GM19023 (cell line): ENCODE data around the gene AUTS2.
"Not testable (repeated sequence)": the region's sequence is repeated elsewhere in the genome, so short reads cannot be mapped to it uniquely, and the experiment has no call there.

Source experiments
- ATAC-seq: cut with Tn5 transposase; IDR thresholded peaks from one replicate; pipeline ENCODE4 v1.9.1; 2021; ENCODE audit warnings: mild to moderate bottlenecking, moderate library complexity; ENCODE audit not compliant: unreplicated experiment

Gene AUTS2

GRCh38 chr7:70647801-70648498 is 1049.7 kb downstream of the AUTS2 start:
- ATAC-seq, result peak; percentile 83

DNA sequence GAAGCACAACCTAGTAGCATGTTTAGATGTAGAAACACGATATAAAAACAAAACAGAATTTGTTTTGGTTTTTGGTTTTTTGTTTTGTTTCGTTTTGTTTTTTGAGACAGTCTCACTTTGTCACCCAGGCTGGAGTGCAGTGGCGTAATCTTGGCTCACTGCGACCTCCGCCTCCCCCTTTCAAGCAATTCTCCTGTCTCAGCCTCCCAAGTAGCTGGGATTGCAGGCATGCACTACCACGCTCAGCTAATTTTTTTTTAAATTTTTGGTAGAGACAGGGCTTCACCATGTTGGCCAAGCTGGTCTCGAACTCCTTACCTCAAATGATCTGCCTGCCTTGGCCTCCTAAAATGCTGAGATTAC is 1050.2 kb downstream of the AUTS2 start:
- not testable (repeated sequence) for ATAC-seq

DNA sequence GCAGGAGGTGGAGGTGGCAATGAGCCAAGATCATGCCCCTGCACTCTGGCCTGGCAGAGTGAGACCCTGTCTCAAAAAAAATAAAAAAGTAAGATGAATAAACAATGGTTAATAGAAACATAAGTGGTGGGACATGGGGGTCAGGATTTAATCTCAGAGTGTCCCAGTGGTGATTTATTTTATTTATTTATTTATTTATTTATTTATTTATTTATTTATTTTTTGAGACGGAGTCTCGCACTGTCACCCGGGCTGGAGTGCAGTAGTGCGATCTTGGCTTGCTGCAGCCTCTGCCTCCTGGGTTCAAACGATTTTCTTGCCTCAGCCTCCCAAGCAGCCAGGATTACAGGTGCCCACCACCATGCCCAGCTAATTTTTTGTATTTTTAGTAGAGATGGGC is 1051.0 kb downstream of the AUTS2 start:
- ATAC-seq, result no peak

DNA sequence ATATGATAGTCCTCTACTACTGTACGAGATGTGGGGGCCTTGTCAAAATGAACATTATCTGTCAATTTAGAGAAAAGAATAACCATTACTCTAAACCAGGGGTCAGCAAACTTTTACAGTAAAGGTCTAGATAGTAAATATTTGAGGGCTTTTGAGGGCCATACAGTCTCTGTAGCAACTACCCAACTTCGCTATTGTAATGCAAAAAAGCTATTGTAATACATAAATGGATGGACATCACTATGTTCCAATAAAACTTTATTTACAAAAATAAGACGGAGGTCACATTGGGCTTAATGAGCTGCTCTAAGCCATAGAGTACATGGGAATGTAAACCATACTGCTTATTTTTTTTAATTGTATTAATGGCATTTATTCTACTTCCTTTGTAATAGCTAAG is 1055.9 kb downstream of the AUTS2 start:
- no peak for ATAC-seq

DNA sequence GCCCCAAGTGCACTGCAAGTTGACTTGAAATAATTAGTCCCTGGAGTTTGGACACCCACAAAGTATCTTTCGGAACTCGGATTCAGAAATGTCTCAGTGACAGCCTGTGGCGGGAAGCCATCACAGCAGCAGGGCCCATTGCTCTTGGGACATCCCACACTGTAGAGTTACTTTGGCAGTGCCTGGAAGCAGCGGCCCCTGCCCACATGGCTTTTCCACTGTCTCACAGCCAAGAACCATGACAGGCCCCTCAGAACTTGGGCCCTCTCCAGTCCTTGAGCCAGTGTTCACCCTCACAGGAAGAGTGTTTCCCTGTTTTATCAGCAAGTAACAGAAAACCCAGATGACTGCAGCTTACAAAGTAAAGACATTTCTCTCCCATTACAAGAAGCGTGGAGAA is 1056.7 kb downstream of the AUTS2 start:
- no peak for ATAC-seq

DNA sequence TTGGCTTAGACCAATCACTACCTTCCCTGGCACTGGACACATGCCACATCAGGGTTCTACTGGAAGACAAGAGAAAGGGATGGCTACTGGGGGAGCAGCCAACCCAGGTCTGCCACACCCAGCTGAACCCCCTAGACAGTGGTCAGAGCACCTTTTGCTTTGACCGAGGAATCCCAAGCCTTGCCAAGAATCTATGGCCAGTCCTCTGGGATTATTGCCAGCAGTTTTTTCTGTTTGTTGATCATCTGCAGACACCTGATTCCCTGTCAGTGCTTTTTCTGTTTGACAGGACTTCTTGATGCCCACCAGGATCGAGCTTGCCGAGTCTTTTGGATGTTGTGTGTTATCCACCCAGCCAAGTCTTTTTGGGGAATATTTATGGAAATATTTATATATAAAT is 1057.4 kb downstream of the AUTS2 start:
- ATAC-seq, result no peak

- ATAC-seq, result no peak
These were observed 1059.3 kb downstream of the AUTS2 start for GRCh38 chr7:70657571-70657970.

DNA sequence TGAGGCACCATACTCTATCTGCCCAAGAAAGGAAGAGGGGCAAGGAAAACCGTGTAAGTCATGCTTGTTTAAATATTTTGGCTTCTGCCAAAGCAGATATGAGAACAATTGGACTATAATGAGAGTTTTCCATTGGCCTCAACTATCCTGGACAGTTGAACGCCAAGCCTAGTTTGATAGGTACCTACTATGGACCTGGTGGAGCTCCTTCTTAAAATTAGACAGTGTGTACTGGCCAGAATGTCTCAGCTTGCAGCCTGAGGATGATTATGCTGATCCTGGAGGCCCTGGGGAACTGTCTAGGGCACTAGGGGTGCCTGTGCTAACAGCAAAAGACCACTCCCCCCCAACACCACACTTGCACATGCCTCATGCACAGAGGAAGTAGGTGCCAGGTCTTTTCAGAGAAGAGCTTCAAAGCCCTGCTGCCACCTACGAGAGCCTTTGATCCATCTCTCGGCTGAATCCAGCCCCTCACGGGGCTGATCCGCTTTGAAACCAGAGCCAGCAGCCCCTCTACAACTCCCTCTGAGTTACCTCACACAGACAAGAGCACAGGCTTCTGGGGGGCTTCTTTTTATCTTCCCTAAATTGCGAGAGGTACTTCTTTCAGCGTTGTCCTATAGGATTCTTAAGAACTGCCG is 1059.8 kb downstream of the AUTS2 start:
- ATAC-seq, result no peak

DNA sequence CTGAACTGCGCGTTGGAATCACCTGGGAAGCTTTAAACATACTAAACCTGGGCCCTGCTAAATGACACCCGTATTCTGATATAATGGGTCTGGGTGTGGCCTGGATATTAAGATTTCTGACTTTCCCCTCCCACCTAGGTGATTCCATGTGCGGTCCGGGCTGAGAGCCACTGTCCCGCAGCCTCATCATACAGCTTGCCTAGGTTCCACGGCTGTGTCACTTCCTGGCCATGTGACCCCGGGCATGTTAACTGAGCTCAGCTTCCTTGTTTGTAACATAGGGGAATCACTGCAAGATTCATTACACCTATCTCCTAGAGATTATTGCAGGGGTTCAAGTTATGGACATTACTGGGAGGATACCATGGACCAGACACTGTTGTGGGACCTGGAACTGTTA is 1061.0 kb downstream of the AUTS2 start:
- ATAC-seq, result no peak

GRCh38 chr7:70660154-70660818 is 1062.0 kb downstream of the AUTS2 start:
- no peak for ATAC-seq

DNA sequence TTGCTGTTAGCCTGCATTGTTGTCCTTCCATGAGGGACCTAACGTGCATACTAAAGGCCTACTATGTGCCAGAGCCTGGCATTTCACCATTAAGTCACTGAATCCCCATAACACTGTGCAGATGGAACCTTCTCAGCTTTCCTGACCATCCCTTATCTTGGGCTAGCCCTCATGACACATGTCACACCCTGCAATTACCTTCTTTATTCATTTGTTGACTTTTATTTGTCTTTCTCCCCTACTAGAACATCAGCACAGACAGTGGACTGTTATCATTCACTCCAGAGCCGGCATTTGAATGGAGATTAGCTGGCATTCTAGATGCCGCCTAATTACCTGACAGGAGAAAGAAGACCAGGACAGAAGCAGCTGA is 1062.5 kb downstream of the AUTS2 start:
- ATAC-seq, result no peak

DNA sequence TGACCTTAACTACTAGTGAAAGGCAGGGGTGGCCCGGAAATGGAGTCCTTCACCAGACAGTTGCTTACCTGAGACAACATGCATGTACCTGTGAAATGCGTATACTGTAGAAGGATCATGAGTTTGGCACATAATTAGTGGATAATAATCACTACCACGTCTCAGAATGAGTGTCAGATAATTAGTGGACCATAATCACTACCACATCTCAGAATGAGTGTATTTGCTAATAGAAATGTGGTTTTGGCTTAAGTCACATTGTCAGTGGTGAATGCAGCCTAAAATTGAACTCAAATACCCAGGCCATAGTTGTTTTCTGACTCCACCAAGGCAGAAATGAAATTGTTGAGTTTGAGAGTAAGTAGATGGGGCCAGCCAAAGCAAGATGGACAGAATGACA is 1065.4 kb downstream of the AUTS2 start:
- no peak for ATAC-seq

DNA sequence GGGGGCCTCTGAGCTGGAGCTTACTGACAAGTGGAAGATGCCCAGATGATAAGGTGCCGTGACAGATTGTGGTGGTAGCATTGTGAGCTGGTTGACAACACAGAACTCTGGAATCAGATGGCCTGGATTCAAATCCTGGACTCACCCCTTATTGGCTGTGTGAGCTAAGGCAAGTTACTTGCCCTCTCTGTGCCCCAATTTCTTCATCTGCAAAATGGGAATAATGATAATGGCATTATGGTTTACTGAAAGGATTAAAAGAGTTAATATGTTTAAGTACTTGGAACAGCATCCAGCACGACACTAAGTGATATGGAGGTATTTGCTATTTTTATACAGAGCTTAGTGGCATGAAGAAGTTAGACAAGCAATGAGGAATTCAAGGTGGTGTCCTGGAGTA is 1067.7 kb downstream of the AUTS2 start:
- no peak for ATAC-seq

DNA sequence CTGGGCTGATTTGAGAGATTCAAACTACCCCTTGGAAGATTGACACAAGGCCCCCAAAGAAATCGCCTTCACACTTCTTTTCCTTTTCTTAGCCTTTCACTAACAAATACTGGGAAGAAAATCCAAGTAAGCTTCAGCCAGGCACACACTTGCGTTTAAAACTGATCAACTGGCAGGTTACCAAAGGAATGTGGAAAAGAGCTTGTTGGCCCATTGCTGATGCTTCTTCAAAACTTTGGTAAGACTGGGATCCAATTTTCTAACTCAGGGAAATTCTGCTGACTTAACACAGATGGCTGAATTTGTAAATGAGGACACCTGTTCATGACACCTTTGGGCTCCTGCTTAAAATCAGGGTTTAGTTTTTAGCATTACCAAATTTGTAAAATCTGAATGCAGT is 1069.1 kb downstream of the AUTS2 start:
- no peak for ATAC-seq

DNA sequence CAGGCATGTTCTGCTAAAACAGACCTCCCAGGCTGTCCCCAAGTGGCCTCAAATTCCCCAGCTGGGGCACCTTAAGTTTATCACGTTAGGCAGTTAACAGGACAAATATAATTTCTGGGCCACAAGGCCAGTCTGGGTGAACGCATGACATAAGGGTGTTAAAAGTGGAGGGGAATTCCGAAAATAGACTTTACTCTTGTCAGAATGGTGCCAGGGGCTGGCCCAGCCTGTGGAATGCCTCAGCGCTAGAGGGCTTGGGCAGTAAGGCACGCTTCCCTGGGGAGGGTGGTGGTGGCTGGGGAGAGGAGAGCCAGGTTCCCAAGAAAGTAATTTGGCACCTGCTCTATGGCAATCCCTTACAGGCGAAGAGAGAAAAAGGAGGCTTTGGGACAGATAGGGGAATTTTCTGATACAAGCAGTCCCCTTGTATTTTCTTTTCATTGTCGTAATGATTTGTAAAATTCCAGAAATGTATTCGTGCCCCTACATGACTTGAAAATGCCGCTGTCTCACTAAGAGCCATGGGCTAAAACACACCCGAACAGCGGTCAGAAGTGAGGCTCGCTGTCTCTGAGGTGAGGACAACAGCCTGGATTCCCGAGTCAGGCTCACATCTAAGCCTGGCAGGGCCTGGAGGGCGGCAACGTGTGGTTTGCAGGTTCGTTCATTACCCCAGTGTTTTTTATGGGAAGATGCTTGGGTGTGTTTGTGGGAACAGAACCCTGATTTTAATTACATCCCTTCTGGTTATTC is 1070.5 kb downstream of the AUTS2 start:
- no peak for ATAC-seq

DNA sequence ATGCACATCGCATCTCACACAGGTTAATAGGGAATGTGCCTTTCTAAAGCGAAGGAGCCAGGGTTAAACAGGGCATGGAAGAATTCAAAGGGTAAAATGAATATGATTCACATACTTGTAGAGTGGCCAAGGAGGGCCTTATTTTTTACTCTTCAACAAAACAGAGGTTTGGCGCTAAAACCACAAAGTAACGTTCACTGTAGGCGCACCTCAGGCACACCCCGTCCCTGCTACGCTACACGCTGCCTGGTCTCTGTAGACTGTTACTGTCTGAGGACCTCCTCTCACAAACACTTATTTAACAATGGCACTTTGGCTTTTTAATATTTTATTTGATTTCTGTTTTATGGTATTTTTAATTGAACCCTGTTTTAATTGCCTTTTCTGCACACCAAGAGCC is 1071.6 kb downstream of the AUTS2 start:
- no peak for ATAC-seq

- no peak for ATAC-seq
These were observed 1072.0 kb downstream of the AUTS2 start for GRCh38 chr7:70670288-70670687.

- no peak for ATAC-seq
These were observed 1075.7 kb downstream of the AUTS2 start for GRCh38 chr7:70673778-70674570.

DNA sequence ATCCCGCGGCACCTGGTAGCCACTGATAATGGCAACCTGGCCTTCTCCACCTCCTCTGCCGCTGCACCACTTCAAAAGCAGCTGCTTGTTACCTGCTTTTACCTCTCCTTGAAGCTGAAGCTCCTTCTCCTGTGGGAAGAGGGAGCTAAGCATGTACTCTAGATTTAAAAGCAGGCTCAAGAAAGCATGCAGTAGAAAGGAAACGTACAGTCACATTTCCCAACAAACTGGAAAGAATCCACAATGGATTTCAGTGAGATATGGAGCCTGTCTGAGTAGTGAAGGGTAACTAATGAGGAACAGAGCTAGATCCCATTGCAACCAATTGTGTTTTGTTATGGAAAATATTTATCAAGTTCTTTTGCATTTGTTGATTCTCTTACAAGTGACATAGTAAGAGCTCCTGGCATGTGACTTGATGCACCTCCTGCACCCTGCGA is 1076.3 kb downstream of the AUTS2 start:
- ATAC-seq, result no peak

- no peak for ATAC-seq
These were observed 1078.0 kb downstream of the AUTS2 start for GRCh38 chr7:70676243-70676642.
